H54 (cell line): ENCODE results near the gene TRA2B.
A peak's percentile ranks its signal among the peaks of the same experiment; 100 is the strongest.

Source experiments
- DNase-seq: peaks from one replicate; pipeline ENCODE4 v3.0.0; 2011; ENCODE audit warnings: low spot score, mixed read lengths; ENCODE audit not compliant: insufficient read length
- FAIRE-seq: peaks from 3 replicates; lab custom pipeline; 2011; peaks lifted over from hg19 to GRCh38; lab: Jason Lieb, UNC
- POLR2A ChIP-seq: IDR thresholded peaks from 2 replicates; pipeline ENCODE4 v1.6.1; 2011; ENCODE audit warnings: low read depth, mild to moderate bottlenecking, low read length

Gene TRA2B

DNA sequence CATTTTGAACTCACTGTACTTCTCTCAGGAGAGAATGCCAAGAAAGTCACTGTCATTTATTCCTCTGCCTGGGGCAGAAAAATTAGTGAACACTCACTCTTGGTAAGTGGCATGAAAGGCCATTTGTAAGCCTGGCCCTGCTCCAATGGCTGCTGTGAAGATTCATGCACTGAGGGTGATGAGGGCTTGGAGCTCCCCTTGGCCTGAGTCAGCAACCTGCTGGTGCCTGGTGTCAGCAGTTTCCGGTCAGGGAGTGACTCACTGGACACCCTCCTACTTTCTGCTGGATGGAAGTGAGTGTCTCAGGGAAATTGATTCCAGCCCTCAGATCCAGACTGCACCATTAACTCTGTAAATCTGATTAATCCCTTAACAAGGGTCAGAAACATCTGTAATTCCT, 37.6 kb downstream of the TRA2B start:
- DNase-seq: peak; percentile 94
- no peak for TF ChIP-seq POLR2A
- FAIRE-seq: peak; percentile 100

DNA sequence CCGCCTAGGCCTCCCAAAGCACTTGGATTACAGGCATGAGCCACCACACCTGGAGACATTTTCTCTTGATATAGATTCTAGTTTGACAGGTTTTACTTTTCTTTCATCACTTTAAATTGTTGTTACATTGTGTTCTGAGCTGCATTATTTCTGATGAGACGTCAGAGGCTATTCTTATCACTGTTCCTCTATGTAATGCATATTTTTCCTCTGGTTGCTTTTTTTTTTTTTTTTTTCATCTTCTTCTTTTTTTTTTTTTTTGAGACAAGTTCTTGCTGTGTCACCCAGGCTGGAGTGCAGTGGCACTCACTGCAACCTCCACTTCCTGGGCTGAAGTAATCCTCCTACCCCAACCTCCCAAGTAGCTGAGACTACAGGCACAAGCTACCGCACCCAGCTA, 41.2 kb downstream of the TRA2B start:
- no peak for TF ChIP-seq POLR2A
- FAIRE-seq (no peak), DNase-seq (no peak)

DNA sequence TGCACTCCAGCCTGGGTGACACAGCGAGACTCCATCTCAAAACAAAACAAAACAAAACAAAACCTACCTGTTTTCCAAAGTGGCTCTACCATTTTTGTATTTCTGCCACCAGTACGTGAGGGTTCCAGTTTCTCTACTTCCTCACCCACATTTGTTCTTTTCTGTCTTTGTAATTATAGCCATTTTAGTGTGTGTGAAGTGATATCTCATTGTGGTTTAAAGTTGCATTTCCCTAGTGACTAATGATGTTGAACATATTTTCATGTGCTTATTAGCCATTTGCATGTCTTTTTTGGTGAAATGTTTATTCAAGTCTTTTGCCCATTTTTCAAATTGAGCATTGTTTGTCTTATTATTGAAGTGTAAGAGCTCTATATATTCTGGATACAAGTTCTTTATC, 50.7 kb downstream of the TRA2B start:
- no peak for TF ChIP-seq POLR2A
- no peak for DNase-seq

DNA sequence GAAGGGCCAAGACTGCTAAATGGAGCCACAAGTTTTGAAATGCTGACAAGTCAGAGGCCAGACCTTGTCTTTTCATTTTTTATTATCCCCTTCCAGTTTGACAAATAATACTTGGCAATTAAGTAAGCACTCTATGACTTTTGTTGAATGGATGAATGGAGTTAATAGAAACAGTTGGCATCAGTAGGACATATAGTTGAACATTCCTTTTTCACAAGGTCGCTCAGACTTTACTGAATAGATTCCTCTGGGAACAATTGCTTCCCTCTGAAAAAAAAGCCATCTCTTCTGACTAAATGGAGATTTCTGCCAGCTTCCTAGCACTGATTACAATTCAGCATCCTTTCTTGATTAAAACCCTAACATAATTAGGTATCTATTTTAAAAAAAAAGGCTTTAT, 53.2 kb downstream of the TRA2B start:
- no peak for DNase-seq
- no peak for FAIRE-seq
- no peak for TF ChIP-seq POLR2A

More for the DNA sequence above, 50.7 kb downstream of the TRA2B start:
- FAIRE-seq: no peak

DNA sequence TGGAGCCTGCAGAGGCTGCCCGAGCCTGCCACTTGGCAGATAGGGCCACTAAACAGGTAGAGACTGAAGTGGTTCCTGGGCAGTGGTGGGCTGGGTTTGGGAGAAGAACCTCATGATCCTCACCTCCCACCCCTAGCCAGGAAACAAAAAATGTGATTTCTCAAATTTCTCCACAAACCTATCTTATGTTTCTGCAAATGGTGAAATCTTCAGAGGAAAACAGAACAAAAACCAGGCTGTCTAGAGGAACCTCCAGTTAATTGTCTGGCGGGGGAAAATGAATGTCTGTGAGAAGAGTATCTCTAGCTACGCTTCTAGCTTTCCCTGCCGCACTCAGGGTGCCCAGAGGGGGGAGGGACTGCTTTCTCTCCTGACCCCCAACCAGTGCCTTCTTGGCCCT, 55.9 kb downstream of the TRA2B start:
- TF ChIP-seq POLR2A: no peak
- DNase-seq: no peak
- no peak for FAIRE-seq

DNA sequence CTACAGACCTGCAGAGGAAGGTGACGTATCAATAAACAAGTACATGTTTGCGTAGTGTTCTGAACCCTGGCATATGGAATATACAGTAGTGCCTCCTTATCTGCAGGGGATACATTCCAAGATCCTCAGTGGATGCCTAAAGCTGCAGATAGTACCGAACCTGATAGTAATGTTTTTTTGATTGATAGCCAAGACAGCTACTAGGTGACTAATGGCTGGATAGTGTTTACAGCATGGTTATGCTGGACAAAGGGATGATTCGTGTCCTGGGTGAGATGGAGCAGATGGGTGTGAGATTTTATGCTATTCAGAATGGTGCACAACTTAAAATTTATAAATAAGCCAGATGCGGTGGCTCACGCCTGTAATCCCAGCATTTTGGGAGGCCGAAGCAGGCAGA, 57.2 kb downstream of the TRA2B start:
- DNase-seq (no peak), FAIRE-seq (no peak)
- TF ChIP-seq POLR2A: no peak

DNA sequence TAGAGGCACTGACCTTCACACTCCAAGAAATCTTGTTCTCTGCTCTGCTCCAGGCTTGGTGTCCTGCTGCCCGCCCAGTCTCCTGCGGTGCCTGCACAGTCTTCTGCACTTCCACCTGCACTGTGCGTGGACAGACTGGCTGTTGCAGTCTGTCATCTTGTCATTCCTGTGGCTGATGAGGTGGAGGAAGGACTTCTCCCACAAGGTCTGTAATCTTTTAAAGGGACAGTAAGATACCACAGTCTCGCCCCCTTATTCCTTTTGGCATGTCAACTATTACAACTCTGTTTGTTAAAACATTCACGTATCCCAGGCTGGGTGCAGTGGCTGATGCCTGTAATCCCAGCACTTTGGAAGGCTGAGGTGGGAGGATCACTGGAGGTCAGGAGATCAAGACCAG, 58.9 kb downstream of the TRA2B start:
- FAIRE-seq: no peak
- TF ChIP-seq POLR2A: no peak

DNA sequence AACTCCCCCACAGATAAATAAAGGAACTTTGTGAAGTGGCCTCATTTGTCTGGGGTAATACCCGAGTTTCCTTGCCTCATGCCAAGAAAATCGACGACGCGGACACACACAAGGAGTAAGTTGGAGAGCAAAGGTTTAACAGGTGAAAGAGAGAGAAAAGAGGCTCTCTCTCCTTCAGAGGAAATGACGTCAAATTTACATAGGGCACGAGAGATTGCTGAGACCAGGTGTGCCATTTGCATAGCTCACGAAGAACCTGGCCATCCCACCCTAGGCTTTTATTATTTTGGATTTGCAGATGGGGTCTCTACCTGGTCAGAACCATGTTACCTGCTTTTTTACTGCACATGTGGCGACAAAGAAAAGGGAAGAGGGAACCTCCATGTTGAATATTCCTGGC, 63.7 kb downstream of the TRA2B start:
- FAIRE-seq (no peak), DNase-seq (no peak)
- TF ChIP-seq POLR2A: no peak

More for the DNA sequence above, 58.9 kb downstream of the TRA2B start:
- DNase-seq: peak; percentile 30

DNA sequence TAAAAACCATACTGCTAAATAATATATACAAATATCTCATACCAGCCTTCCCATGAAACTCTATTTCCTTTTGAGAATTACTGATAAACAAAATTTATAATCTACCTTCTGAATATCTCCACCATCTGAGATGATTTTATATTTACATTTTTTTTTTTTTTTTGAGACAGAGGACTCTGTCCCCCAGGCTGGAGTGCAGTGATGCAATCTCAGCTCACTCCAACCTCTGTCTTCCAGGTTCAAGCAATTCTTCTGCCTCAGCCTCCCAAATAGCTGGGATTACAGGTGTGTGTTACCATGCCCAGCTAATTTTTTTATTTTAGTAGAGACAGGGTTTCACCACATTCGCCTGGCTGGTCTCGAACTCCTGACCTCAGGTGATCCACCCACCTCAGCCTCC, 70.2 kb downstream of the TRA2B start:
- TF ChIP-seq POLR2A: no peak
- FAIRE-seq: no peak
- DNase-seq: no peak

DNA sequence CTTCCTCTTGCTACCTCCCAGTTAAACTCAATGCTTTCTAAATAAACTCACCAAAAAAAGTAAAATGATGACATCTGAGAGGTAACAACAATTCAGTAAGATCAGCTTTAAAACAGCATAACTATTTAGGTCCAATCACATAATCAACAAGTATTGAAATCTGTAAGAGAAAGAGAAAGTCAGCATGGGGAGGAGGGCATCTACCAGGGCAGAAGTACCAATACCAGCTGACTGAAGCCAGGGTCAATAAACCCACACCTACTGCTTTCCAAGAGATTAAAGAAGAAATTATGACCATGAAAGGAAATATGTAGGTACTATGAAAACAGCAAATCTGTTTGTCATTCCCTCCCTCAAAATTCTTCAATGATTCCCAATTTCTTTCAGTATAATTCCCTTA, 70.8 kb downstream of the TRA2B start:
- TF ChIP-seq POLR2A: no peak
- DNase-seq (no peak), FAIRE-seq (no peak)

DNA sequence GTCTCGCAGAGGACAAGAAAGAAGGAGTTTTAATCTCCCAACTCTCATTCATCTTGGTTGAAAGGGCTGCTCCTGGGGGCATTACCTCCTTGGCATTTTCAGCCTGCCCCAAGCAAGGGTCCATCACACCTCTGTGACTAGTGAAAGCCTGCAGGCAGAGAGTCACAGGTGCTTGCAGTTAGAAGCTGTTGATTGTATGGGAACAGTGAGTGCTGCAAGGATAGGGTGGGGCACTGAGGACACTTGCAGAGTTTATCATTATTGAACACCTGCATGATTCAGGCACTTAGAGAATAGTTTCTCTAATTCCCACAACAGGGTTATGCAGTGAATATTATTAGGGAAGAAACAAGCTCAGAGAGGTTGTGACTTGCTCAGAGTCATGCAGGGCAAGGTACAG, 71.3 kb downstream of the TRA2B start:
- DNase-seq (no peak), FAIRE-seq (no peak)
- no peak for TF ChIP-seq POLR2A
